Panc1 (cell line): Measurements from ENCODE around the gene HBEGF. TPM values are rescaled to one million over a fixed set of nuclear protein-coding genes. Genes with fewer than 3 reads are reported as not detected.

ENCODE experiments used
- ATAC-seq: fragments of 200-7000 bp; cut with Tn5 transposase; 2 replicates; pipeline ENCODE4 v1.9.1; 2020; ENCODE audit warnings: mild to moderate bottlenecking, moderate library complexity
- BruUV-seq: library from RNA; stranded (reverse); fragments of 400-500 nt; replicated peaks from 2 replicates; lab custom pipeline; 2021; lab: Mats Ljungman, UMichigan
- CTCF ChIA-PET: fragments of 300-600 bp; sonication (Branson Sonifier 250); formaldehyde crosslinking; loops from one replicate; lab custom pipeline; 2022; ENCODE audit warnings: antibody characterized with exemption; lab: Charles Lee
- POLR2A ChIA-PET: fragments of 300-600 bp; sonication (Branson Sonifier 250); formaldehyde crosslinking; loops from one replicate; lab custom pipeline; 2022; ENCODE audit warnings: antibody characterized with exemption; lab: Charles Lee
- DNase-seq: peaks from one replicate; pipeline ENCODE4 v3.0.0-alpha.2; 2010; ENCODE audit warnings: low read depth, low spot score
- H3K27ac ChIP-seq: 2 replicates; pipeline ENCODE4 v1.5.1; 2011; ENCODE audit warnings: mild to moderate bottlenecking, low read length, inconsistent platforms
- H3K27me3 ChIP-seq: fragments of 200-500 bp; sonication (Bioruptor generic); 2 replicates; pipeline ENCODE4 v1.6.0; 2014; ENCODE audit warnings: low read length, inconsistent platforms; ENCODE audit not compliant: control insufficient read depth, insufficient read depth
- H3K36me3 ChIP-seq: fragments of 200-500 bp; sonication (Bioruptor generic); 2 replicates; pipeline ENCODE4 v1.5.1; 2014; ENCODE audit warnings: inconsistent platforms, mild to moderate bottlenecking, low read length, moderate library complexity; ENCODE audit not compliant: control insufficient read depth, insufficient read depth
- H3K4me1 ChIP-seq: 2 replicates; pipeline ENCODE4 v1.5.1; 2011; ENCODE audit warnings: inconsistent platforms, mild to moderate bottlenecking, low read length, moderate library complexity; ENCODE audit not compliant: control insufficient read depth, insufficient read depth
- H3K4me3 ChIP-seq, 2 experiments: 2 replicates each; pipeline ENCODE4 v1.5.1; 2011 to 2012; ENCODE audit warnings: low read depth in 2 of 2, low read length in 2 of 2, mild to moderate bottlenecking in 2 of 2, inconsistent platforms in 1 of 2, moderate library complexity in 1 of 2
- H3K9me3 ChIP-seq: fragments of 200-500 bp; sonication (Bioruptor generic); 2 replicates; pipeline ENCODE4 v1.5.1; 2014; ENCODE audit warnings: low read depth, mild to moderate bottlenecking, inconsistent platforms, low read length, moderate library complexity; ENCODE audit not compliant: control insufficient read depth, insufficient read depth
- POLR2AphosphoS5 ChIP-seq: IDR thresholded peaks from 2 replicates; pipeline ENCODE4 v1.6.1; 2012; ENCODE audit warnings: mild to moderate bottlenecking, low read depth, low read length, moderate library complexity
- SIN3A ChIP-seq: IDR thresholded peaks from 2 replicates; pipeline ENCODE4 v1.6.1; 2012; ENCODE audit warnings: low read depth, mild to moderate bottlenecking, low read length, moderate library complexity, borderline replicate concordance; ENCODE audit not compliant: insufficient read depth
- TCF7L2 ChIP-seq: IDR thresholded peaks from 2 replicates; pipeline ENCODE4 v1.6.1; 2011; ENCODE audit warnings: mild to moderate bottlenecking, low read depth, low read length, inconsistent platforms
- in situ Hi-C: cut with HindIII; loops from 2 replicates; pipeline ENCODE4 v1.10.0; 2016; ENCODE audit warnings: low sequenced_read_pairs, low pct_unique_long_range_greater_than_20kb
- intact Hi-C: fragments of 100-400 bp; cut with micrococcal nuclease; formaldehyde crosslinking; loops from one replicate; pipeline ENCODE4 v1.10.0; 2022; ENCODE audit not compliant: unreplicated experiment
- total RNA-seq: library from RNA; stranded (reverse); gene quantifications from one replicate; pipeline ENCODE4 v1.2.1, GENCODE V29; 2021; ENCODE audit not compliant: unreplicated experiment
- TF ChIP-seq, protein P1 (sequence below), 2 experiments: IDR thresholded peaks; 2 replicates each; pipeline ENCODE4 v1.6.1; 2011 to 2012; ENCODE audit warnings: low read depth in 2 of 2, control low read depth in 1 of 2, low read length in 1 of 2, mild to moderate bottlenecking in 1 of 2, moderate library complexity in 1 of 2; ENCODE audit not compliant: insufficient read depth in 1 of 2
- TF ChIP-seq, protein P2 (sequence below): fragments of 450-650 bp; IDR thresholded peaks from 2 replicates; pipeline ENCODE4 v1.5.1; 2017; ENCODE audit warnings: mild to moderate bottlenecking

Gene HBEGF
- total RNA-seq, 1 experiment from 2014 or later = 5.0 TPM

DNA sequence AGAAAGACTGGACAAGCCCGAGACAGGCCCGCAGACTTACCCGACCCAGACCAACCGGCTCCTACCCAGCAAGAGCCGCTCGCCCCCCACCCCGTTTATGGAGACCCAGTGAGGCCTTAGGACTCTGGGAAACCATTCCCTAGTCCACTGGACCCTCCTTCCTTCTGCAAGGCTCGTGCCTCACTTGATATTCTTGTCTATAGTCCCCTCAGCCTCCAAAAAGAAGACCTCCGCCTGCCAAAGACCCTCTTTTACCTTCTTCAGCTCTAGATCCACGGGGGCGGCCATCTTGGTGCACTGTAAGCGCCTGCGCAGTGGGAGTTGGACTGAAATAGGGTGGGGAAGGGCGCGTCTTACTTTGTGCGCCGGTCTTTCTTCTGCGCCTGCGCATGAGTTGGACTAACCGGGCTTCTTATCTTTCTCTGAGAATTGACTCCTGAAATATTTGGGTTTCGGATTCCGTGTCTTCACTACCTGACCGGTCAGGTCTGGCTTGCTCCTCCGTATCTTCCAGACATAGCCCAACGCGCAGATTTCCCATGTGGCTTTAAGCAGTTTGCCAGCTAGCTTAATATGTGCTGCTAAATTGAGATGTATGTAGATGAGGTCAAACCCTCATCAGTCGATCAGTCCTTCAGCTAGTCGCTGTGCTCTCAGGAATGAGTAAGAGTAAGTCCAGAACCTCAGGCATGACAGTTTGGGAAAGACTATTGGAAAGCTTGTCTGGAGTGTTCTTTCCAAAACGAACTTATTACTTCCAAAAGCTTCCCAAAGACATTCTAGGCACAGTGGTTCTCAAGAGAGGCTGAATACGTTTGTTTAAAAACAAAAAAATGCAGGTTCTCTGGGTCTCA is 43.4 kb downstream of the HBEGF start, which contains the start of gene PFDN1:
Gene PFDN1, minus strand, starts transcription at position 316 of the 854 bp plus-strand sequence. Its CDS starts 28 bp downstream, at position 288.
- no peaks in the 10 kb centered on the region for H3K27me3 ChIP-seq
- peak within 1 kb of the TSS; percentile 91 to 98 for H3K4me3 ChIP-seq
- ChIA-PET CTCF (interaction anchor here (1.1 kb wide), 2 partner anchors 43 to 49 kb away, joined by 3 to 7 read pairs; partner anchors contain the start of gene HBEGF), POLR2A (no interaction called here)
- intact Hi-C loops (loop anchor here (2.0 kb wide), 1 partner anchor 44 kb away; the partner anchor contains the start of gene HBEGF), in situ Hi-C loops (no loop called here)
- H3K9me3 ChIP-seq = no peaks in the 10 kb centered on the region
- TF ChIP-seq, protein P1, sequence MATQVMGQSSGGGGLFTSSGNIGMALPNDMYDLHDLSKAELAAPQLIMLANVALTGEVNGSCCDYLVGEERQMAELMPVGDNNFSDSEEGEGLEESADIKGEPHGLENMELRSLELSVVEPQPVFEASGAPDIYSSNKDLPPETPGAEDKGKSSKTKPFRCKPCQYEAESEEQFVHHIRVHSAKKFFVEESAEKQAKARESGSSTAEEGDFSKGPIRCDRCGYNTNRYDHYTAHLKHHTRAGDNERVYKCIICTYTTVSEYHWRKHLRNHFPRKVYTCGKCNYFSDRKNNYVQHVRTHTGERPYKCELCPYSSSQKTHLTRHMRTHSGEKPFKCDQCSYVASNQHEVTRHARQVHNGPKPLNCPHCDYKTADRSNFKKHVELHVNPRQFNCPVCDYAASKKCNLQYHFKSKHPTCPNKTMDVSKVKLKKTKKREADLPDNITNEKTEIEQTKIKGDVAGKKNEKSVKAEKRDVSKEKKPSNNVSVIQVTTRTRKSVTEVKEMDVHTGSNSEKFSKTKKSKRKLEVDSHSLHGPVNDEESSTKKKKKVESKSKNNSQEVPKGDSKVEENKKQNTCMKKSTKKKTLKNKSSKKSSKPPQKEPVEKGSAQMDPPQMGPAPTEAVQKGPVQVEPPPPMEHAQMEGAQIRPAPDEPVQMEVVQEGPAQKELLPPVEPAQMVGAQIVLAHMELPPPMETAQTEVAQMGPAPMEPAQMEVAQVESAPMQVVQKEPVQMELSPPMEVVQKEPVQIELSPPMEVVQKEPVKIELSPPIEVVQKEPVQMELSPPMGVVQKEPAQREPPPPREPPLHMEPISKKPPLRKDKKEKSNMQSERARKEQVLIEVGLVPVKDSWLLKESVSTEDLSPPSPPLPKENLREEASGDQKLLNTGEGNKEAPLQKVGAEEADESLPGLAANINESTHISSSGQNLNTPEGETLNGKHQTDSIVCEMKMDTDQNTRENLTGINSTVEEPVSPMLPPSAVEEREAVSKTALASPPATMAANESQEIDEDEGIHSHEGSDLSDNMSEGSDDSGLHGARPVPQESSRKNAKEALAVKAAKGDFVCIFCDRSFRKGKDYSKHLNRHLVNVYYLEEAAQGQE (IDR thresholded peaks at IDR 0.05; ENCODE audit: insufficient read depth in 1 of 2, low read depth in 2 of 2, low read length in 1 of 2) = no peak
- peak; percentile 88 for TF ChIP-seq POLR2AphosphoS5
- no peak for TF ChIP-seq TCF7L2
- TF ChIP-seq, protein P2, sequence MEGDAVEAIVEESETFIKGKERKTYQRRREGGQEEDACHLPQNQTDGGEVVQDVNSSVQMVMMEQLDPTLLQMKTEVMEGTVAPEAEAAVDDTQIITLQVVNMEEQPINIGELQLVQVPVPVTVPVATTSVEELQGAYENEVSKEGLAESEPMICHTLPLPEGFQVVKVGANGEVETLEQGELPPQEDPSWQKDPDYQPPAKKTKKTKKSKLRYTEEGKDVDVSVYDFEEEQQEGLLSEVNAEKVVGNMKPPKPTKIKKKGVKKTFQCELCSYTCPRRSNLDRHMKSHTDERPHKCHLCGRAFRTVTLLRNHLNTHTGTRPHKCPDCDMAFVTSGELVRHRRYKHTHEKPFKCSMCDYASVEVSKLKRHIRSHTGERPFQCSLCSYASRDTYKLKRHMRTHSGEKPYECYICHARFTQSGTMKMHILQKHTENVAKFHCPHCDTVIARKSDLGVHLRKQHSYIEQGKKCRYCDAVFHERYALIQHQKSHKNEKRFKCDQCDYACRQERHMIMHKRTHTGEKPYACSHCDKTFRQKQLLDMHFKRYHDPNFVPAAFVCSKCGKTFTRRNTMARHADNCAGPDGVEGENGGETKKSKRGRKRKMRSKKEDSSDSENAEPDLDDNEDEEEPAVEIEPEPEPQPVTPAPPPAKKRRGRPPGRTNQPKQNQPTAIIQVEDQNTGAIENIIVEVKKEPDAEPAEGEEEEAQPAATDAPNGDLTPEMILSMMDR = no peak
- TF ChIP-seq SIN3A = 0 out of 2 replicates have a peak, but pooled peaks have one; percentile 39
- DNase-seq = peak; percentile 86
- ATAC-seq = peak; percentile 98
- TSS peak; percentile 90 for BruUV-seq
- H3K36me3 ChIP-seq = peaks cover 5% of the 10 kb centered on the region; the same call in 1 of the 2 replicates
- peaks cover 26% of the 10 kb centered on the region for H3K4me1 ChIP-seq
- peak within 1 kb of the TSS; percentile 97 for H3K27ac ChIP-seq

DNA sequence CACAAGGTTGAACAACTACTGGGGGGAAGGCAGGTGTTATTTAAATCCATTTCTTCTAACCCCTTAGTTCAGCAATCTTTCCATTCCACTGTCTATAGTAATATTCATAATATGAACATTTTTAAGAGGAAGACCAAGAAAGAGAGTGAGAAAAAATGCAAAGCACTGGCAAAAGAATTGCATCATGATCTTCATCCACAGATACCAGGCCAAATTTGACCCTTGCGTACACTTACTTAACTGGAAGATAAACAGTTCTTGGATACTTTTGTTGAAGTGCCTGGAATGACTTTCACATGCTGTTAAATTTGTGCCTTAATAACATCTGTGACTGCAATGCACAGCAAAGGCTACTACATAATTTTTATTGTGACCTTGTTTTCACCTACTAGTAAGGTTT is 45.3 kb downstream of the HBEGF start:
- CTCF ChIA-PET = no interaction called here
- H3K36me3 ChIP-seq = peaks cover 5% of the 10 kb centered on the region; the same call in 1 of the 2 replicates
- H3K27ac ChIP-seq = no peak overlapping the region
- no peak for TF ChIP-seq SIN3A
- TF ChIP-seq POLR2AphosphoS5 = no peak
- TF ChIP-seq TCF7L2 = no peak
- TF ChIP-seq, protein P1 (IDR thresholded peaks at IDR 0.05; ENCODE audit: insufficient read depth in 1 of 2, low read depth in 2 of 2, low read length in 1 of 2) = no peak
- TF ChIP-seq, protein P2 = no peak
- in situ Hi-C loops = no loop called here
- intact Hi-C loops = no loop called here
- DNase-seq (no peak), ATAC-seq (no peak)
- no peak overlapping the region for H3K4me3 ChIP-seq
- no peaks in the 10 kb centered on the region for H3K27me3 ChIP-seq
- no peaks in the 10 kb centered on the region for H3K9me3 ChIP-seq
- BruUV-seq = no TSS peak
- POLR2A ChIA-PET = no interaction called here
- H3K4me1 ChIP-seq = peaks cover 34% of the 10 kb centered on the region
